Measurements from ENCODE around the gene SOX5. TPM values are rescaled to one million over a fixed set of nuclear protein-coding genes. Genes with fewer than 3 reads are reported as not detected.

The SOX5 gene
- total RNA-seq, 3 donors from 2014 or later (not counting 1 experiment from before 2014, with no cell fraction given) = 0.80 to 0.95 TPM; not detected in 1

- Histone ChIP-seq H3K27me3 (ENCODE audit: control insufficient read depth, insufficient read depth, low read length) (no peaks in the 10 kb centered on the region), H3K36me3 (ENCODE audit: control insufficient read depth, insufficient read depth, low read length) (no peaks in the 10 kb centered on the region), H3K9me3 (ENCODE audit: control insufficient read depth, insufficient read depth, low read length) (no peaks in the 10 kb centered on the region), H3K27ac (ENCODE audit: low read length) (no peak overlapping the region), H3K4me1 (ENCODE audit: control insufficient read depth, insufficient read depth, low read length) (no peaks in the 10 kb centered on the region), H3K4me3 (ENCODE audit: low read length) (no peak overlapping the region)
- Mint-ChIP-seq H3K9me3 (peaks cover 2 to 4% of the 10 kb centered on the region in 2 donors), H3K4me1 (no peaks in the 10 kb centered on the region), H3K27me3 (ENCODE audit: low read depth in 2 of 2) (no peaks in the 10 kb centered on the region), H3K4me3 (no peak overlapping the region), H3K36me3 (no peaks in the 10 kb centered on the region), H3K27ac (no peak overlapping the region)
- intact Hi-C loops (cut with micrococcal nuclease) = no loop called here
- no peak for TF ChIP-seq CTCF (IDR thresholded peaks at IDR 0.05)
- ATAC-seq (no peak), DNase-seq (no peak)
- 63% methylated on average over 3 of the region's 5 CpGs for WGBS (ENCODE audit: insufficient coverage)
Measured at GRCh38 chr12:23895792-23896218, 53.7 kb downstream of the SOX5 start.

GRCh38 chr12:23893611-23894010, 55.9 kb downstream of the SOX5 start:
- no peak for TF ChIP-seq CTCF (IDR thresholded peaks at IDR 0.05)
- Histone ChIP-seq H3K4me3 (ENCODE audit: low read length) (no peak overlapping the region), H3K36me3 (ENCODE audit: control insufficient read depth, insufficient read depth, low read length) (no peaks in the 10 kb centered on the region), H3K4me1 (ENCODE audit: control insufficient read depth, insufficient read depth, low read length) (no peaks in the 10 kb centered on the region), H3K27ac (ENCODE audit: low read length) (no peak overlapping the region), H3K27me3 (ENCODE audit: control insufficient read depth, insufficient read depth, low read length) (no peaks in the 10 kb centered on the region), H3K9me3 (ENCODE audit: control insufficient read depth, insufficient read depth, low read length) (no peaks in the 10 kb centered on the region)
- Mint-ChIP-seq H3K36me3 (no peaks in the 10 kb centered on the region), H3K4me3 (no peak overlapping the region), H3K9me3 (peaks cover 4 to 5% of the 10 kb centered on the region in 2 donors), H3K27me3 (ENCODE audit: low read depth in 2 of 2) (no peaks in the 10 kb centered on the region), H3K27ac (no peak overlapping the region), H3K4me1 (no peaks in the 10 kb centered on the region)
- DNase-seq (no peak), ATAC-seq (no peak)
- intact Hi-C loops (cut with micrococcal nuclease) = no loop called here
- 100% methylated on average over 1 of the region's 1 CpG for WGBS (ENCODE audit: insufficient coverage)

GRCh38 chr12:23891115-23891514, 58.4 kb downstream of the SOX5 start:
- Histone ChIP-seq H3K9me3 (ENCODE audit: control insufficient read depth, insufficient read depth, low read length) (no peaks in the 10 kb centered on the region), H3K4me3 (ENCODE audit: low read length) (no peak overlapping the region), H3K27ac (ENCODE audit: low read length) (no peak overlapping the region), H3K4me1 (ENCODE audit: control insufficient read depth, insufficient read depth, low read length) (no peaks in the 10 kb centered on the region), H3K27me3 (ENCODE audit: control insufficient read depth, insufficient read depth, low read length) (no peaks in the 10 kb centered on the region), H3K36me3 (ENCODE audit: control insufficient read depth, insufficient read depth, low read length) (no peaks in the 10 kb centered on the region)
- H3K27me3 Mint-ChIP-seq (ENCODE audit: low read depth in 2 of 2) = no peaks in the 10 kb centered on the region
- H3K4me3 Mint-ChIP-seq = no peak overlapping the region
- DNase-seq (no peak), ATAC-seq (no peak)
- H3K4me1 Mint-ChIP-seq = no peaks in the 10 kb centered on the region
- no peak for TF ChIP-seq CTCF (IDR thresholded peaks at IDR 0.05)
- H3K27ac Mint-ChIP-seq = no peak overlapping the region
- H3K9me3 Mint-ChIP-seq = peaks cover 4 to 5% of the 10 kb centered on the region in 2 donors
- H3K36me3 Mint-ChIP-seq = no peaks in the 10 kb centered on the region
- WGBS (ENCODE audit: insufficient coverage) = 100% methylated on average over 1 of the region's 3 CpGs
- intact Hi-C loops (cut with micrococcal nuclease) = no loop called here

GRCh38 chr12:23889069-23889440, 60.4 kb downstream of the SOX5 start:
- H3K27me3 ChIP-seq (ENCODE audit: control insufficient read depth, insufficient read depth, low read length) = no peaks in the 10 kb centered on the region
- H3K9me3 ChIP-seq (ENCODE audit: control insufficient read depth, insufficient read depth, low read length) = no peaks in the 10 kb centered on the region
- no peak overlapping the region for H3K4me3 ChIP-seq (ENCODE audit: low read length)
- Mint-ChIP-seq H3K27me3 (ENCODE audit: low read depth in 2 of 2) (no peaks in the 10 kb centered on the region), H3K9me3 (peaks cover 4 to 5% of the 10 kb centered on the region in 2 donors), H3K4me1 (no peaks in the 10 kb centered on the region), H3K27ac (no peak overlapping the region), H3K36me3 (no peaks in the 10 kb centered on the region), H3K4me3 (no peak overlapping the region)
- no peak for ATAC-seq
- no peak for DNase-seq
- TF ChIP-seq CTCF (IDR thresholded peaks at IDR 0.05) = no peak
- no peaks in the 10 kb centered on the region for H3K4me1 ChIP-seq (ENCODE audit: control insufficient read depth, insufficient read depth, low read length)
- 100% methylated on average over 1 of the region's 4 CpGs for WGBS (ENCODE audit: insufficient coverage)
- H3K27ac ChIP-seq (ENCODE audit: low read length) = no peak overlapping the region
- intact Hi-C loops (cut with micrococcal nuclease) = no loop called here
- H3K36me3 ChIP-seq (ENCODE audit: control insufficient read depth, insufficient read depth, low read length) = no peaks in the 10 kb centered on the region

Data from natural killer cell (primary cell).